Astrocyte of the spinal cord (primary cell): ENCODE data around the gene CENPP.

Experiments used
- DNase-seq: peaks from one replicate; pipeline ENCODE4 v3.0.0; 2011; ENCODE audit warnings: low read depth, low spot score
- H3K4me3 ChIP-seq: 2 replicates; pipeline ENCODE4 v1.5.1; 2011; ENCODE audit warnings: low read depth, mild to moderate bottlenecking, low read length, moderate library complexity
- CTCF ChIP-seq: IDR thresholded peaks from 2 replicates; pipeline ENCODE4 v1.5.1; 2012; ENCODE audit warnings: low read depth, mild to moderate bottlenecking, low read length, inconsistent platforms
- in situ Hi-C: cut with HindIII; loops from 2 replicates; pipeline ENCODE4 v1.10.0; 2017; ENCODE audit warnings: low sequenced_read_pairs

The CENPP gene

GRCh38 chr9:92637326-92637725 is 311.6 kb downstream of the CENPP start:
- no peak for TF ChIP-seq CTCF
- no peak overlapping the region for H3K4me3 ChIP-seq
- no peak for DNase-seq
- in situ Hi-C loops = no loop called here

- no peak for TF ChIP-seq CTCF
- in situ Hi-C loops = no loop called here
- DNase-seq = no peak
- no peak overlapping the region for H3K4me3 ChIP-seq
Observed at GRCh38 chr9:92637886-92638620, 312.3 kb downstream of the CENPP start.

- no peak for DNase-seq
- TF ChIP-seq CTCF = no peak
- in situ Hi-C loops = no loop called here
- no peak overlapping the region for H3K4me3 ChIP-seq
Observed at GRCh38 chr9:92638621-92639101, 312.9 kb downstream of the CENPP start.

- no peak for DNase-seq
- no peak for TF ChIP-seq CTCF
- no peak overlapping the region for H3K4me3 ChIP-seq
- in situ Hi-C loops = no loop called here
Observed at GRCh38 chr9:92639124-92639523, 313.4 kb downstream of the CENPP start.

GRCh38 chr9:92639791-92640271 is 314.1 kb downstream of the CENPP start:
- in situ Hi-C loops = no loop called here
- DNase-seq = no peak
- H3K4me3 ChIP-seq = no peak overlapping the region
- TF ChIP-seq CTCF = no peak

- no peak for DNase-seq
- in situ Hi-C loops = no loop called here
- TF ChIP-seq CTCF = no peak
- no peak overlapping the region for H3K4me3 ChIP-seq
Observed at GRCh38 chr9:92640398-92641091, 314.8 kb downstream of the CENPP start.
